Measurements from ENCODE around the gene CENPK. TPM values are rescaled to one million over a fixed set of nuclear protein-coding genes. Genes with fewer than 3 reads are reported as not detected.

The CENPK gene
- total and polyA plus RNA-seq, 2 experiments from 2014 or later = 7.1 to 11.1 TPM

- no peaks in the 10 kb centered on the region for H3K36me3 ChIP-seq
- no peaks in the 10 kb centered on the region for H3K9me3 ChIP-seq (ENCODE audit: low read depth)
- DNase-seq (ENCODE audit: low read depth in 1 of 2, low spot score in 1 of 2) = no peak
- no peak overlapping the region for H3K4me3 ChIP-seq
- H3K27ac ChIP-seq = no peak overlapping the region
- H3K27me3 ChIP-seq = no peaks in the 10 kb centered on the region
- no peak for TF ChIP-seq CTCF (IDR thresholded peaks at IDR 0.05; ENCODE audit: low read depth, low read length)
- H3K4me1 ChIP-seq (ENCODE audit: low read depth) = no peaks in the 10 kb centered on the region
Observed at GRCh38 chr5:65556181-65556580, 6.8 kb downstream of the CENPK start.

GRCh38 chr5:65555287-65555686 is 7.7 kb downstream of the CENPK start:
- TF ChIP-seq CTCF (IDR thresholded peaks at IDR 0.05; ENCODE audit: low read depth, low read length) = no peak
- Histone ChIP-seq H3K27me3 (no peaks in the 10 kb centered on the region), H3K9me3 (ENCODE audit: low read depth) (no peaks in the 10 kb centered on the region), H3K4me1 (ENCODE audit: low read depth) (no peaks in the 10 kb centered on the region), H3K36me3 (no peaks in the 10 kb centered on the region), H3K27ac (no peak overlapping the region), H3K4me3 (no peak overlapping the region)
- DNase-seq (ENCODE audit: low read depth in 1 of 2, low spot score in 1 of 2) = peak in 1 of 2 donors; percentile 22

- Histone ChIP-seq H3K9me3 (ENCODE audit: low read depth) (no peaks in the 10 kb centered on the region), H3K4me3 (no peak overlapping the region), H3K27me3 (no peaks in the 10 kb centered on the region), H3K36me3 (no peaks in the 10 kb centered on the region), H3K27ac (no peak overlapping the region), H3K4me1 (ENCODE audit: low read depth) (no peaks in the 10 kb centered on the region)
- no peak for DNase-seq (ENCODE audit: low read depth in 1 of 2, low spot score in 1 of 2)
- no peak for TF ChIP-seq CTCF (IDR thresholded peaks at IDR 0.05; ENCODE audit: low read depth, low read length)
Observed at GRCh38 chr5:65553941-65554340, 9.0 kb downstream of the CENPK start.

- no peak overlapping the region for H3K27ac ChIP-seq
- H3K4me3 ChIP-seq = no peak overlapping the region
- H3K4me1 ChIP-seq (ENCODE audit: low read depth) = no peaks in the 10 kb centered on the region
- no peak for DNase-seq (ENCODE audit: low read depth in 1 of 2, low spot score in 1 of 2)
- H3K9me3 ChIP-seq (ENCODE audit: low read depth) = no peaks in the 10 kb centered on the region
- no peaks in the 10 kb centered on the region for H3K27me3 ChIP-seq
- no peaks in the 10 kb centered on the region for H3K36me3 ChIP-seq
- TF ChIP-seq CTCF (IDR thresholded peaks at IDR 0.05; ENCODE audit: low read depth, low read length) = no peak
Observed at GRCh38 chr5:65548281-65548680, 14.7 kb downstream of the CENPK start.

GRCh38 chr5:65546141-65546540 is 16.8 kb downstream of the CENPK start:
- Histone ChIP-seq H3K4me1 (ENCODE audit: low read depth) (no peaks in the 10 kb centered on the region), H3K27ac (no peak overlapping the region), H3K9me3 (ENCODE audit: low read depth) (no peaks in the 10 kb centered on the region), H3K36me3 (no peaks in the 10 kb centered on the region), H3K4me3 (no peak overlapping the region), H3K27me3 (no peaks in the 10 kb centered on the region)
- no peak for TF ChIP-seq CTCF (IDR thresholded peaks at IDR 0.05; ENCODE audit: low read depth, low read length)
- DNase-seq (ENCODE audit: low read depth in 1 of 2, low spot score in 1 of 2) = no peak

- Histone ChIP-seq H3K4me1 (ENCODE audit: low read depth) (no peaks in the 10 kb centered on the region), H3K27ac (no peak overlapping the region)
- no peak for TF ChIP-seq CTCF (IDR thresholded peaks at IDR 0.05; ENCODE audit: low read depth, low read length)
Observed at GRCh38 chr5:65544473-65544872, 18.5 kb downstream of the CENPK start.

More at GRCh38 chr5:65544473-65544872, 18.5 kb downstream of the CENPK start:
- DNase-seq (ENCODE audit: low read depth in 1 of 2, low spot score in 1 of 2) = no peak
- Histone ChIP-seq H3K4me3 (no peak overlapping the region), H3K36me3 (no peaks in the 10 kb centered on the region), H3K9me3 (ENCODE audit: low read depth) (no peaks in the 10 kb centered on the region), H3K27me3 (no peaks in the 10 kb centered on the region)
